AG09309 (cell line): ENCODE data around the gene OPRL1.

Source experiments
- DNase-seq: peaks from one replicate; pipeline ENCODE4 v3.0.0-alpha.2; 2010; ENCODE audit warnings: low read depth
- H3K4me3 ChIP-seq: 2 replicates; pipeline ENCODE4 v1.5.1; 2011; ENCODE audit warnings: mild to moderate bottlenecking, low read depth, low read length, moderate library complexity; ENCODE audit not compliant: control insufficient read depth
- CTCF ChIP-seq: IDR thresholded peaks from 2 replicates; pipeline ENCODE4 v1.5.1; 2011; ENCODE audit warnings: mild to moderate bottlenecking, low read depth, low read length, inconsistent platforms; ENCODE audit not compliant: insufficient read depth, control insufficient read depth; ENCODE audit errors: missing control alignments

The OPRL1 gene

GRCh38 chr20:64092258-64093012 is 12.6 kb downstream of the OPRL1 start:
- DNase-seq, result no peak
- no peak for TF ChIP-seq CTCF
- H3K4me3 ChIP-seq, result no peak overlapping the region

- no peak overlapping the region for H3K4me3 ChIP-seq
- no peak for DNase-seq
- TF ChIP-seq CTCF, result no peak
Measured at GRCh38 chr20:64093013-64093503, 13.2 kb downstream of the OPRL1 start.

GRCh38 chr20:64095455-64095854 is 15.6 kb downstream of the OPRL1 start:
- no peak for TF ChIP-seq CTCF

GRCh38 chr20:64095927-64096326 is 16.0 kb downstream of the OPRL1 start:
- H3K4me3 ChIP-seq, result no peak overlapping the region
- no peak for DNase-seq
- no peak for TF ChIP-seq CTCF

More at GRCh38 chr20:64095455-64095854, 15.6 kb downstream of the OPRL1 start:
- DNase-seq, result no peak
- no peak overlapping the region for H3K4me3 ChIP-seq

- H3K4me3 ChIP-seq, result no peak overlapping the region
- no peak for DNase-seq
- TF ChIP-seq CTCF, result no peak
Measured at GRCh38 chr20:64096535-64096934, 16.7 kb downstream of the OPRL1 start.

GRCh38 chr20:64098471-64099013 is 18.7 kb downstream of the OPRL1 start:
- H3K4me3 ChIP-seq, result no peak overlapping the region
- no peak for DNase-seq
- TF ChIP-seq CTCF, result no peak
